Stimulated activated CD8-positive, alpha-beta memory T cell treated with anti-CD3 and anti-CD28 coated beads, Interleukin-15, amount 100 ng/mL, for 24 hours (primary cell): ENCODE measurements around the gene ACCS.

Source experiments
- DNase-seq: peaks from one replicate; pipeline ENCODE4 v3.0.0-alpha.2; 2020; ENCODE audit warnings: low read depth

ACCS gene

DNA sequence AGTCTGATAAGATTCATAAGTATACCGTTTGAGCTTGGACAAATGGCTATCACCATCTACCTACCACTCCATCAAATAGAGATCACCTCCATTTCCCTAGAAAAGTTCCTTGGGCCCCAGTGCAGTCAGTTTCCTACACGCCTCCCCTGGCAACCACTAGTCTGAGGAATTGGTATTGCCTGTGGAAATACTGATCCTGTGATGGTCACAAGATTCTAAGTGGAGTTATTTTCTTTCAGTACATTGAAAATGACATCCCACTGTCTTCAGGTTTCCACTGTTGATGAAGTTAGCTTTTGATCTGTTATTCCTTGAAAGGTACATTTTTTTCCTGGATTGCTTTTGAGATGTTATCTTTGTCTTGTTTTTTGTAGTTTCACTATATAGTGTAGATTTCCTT, 22.9 kb upstream of the ACCS start:
- no peak for DNase-seq

DNA sequence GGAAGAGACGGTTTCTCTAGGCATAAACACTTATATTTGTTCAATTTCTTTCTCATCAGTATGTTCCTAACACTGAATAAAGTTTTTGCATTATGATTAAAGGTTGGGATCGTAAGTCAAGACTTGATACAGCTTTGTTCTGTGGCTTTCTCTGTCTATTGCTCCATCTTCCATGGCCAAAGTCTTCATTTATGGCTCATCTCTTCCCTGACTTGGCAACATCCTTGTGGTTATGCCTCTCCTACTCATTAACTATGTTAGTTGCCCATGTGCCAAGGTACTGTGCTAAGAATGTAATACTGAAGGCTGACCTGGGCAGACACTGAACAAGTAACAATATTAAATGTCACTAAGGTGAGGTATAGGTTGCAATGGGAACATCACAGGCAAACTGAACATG, 19.9 kb upstream of the ACCS start:
- DNase-seq: no peak

DNA sequence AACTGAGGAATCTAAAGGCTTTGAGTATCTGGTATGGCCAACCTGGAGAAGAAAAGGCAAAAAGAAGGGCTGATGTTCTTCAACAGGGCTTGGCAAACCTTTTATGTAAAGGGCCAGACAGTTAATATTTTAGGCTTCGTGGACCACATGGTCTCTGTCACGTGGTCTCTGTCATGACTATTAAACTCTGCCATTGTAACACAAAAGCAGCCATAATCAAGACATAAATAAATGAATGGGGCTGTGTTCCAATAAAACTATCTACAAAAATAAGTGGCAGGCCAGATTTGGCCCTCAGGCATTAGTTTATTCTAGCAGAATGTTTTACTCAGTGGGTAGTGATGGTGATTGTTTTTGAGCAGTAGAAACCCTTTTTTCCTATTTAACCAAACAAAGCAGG, 18.8 kb upstream of the ACCS start:
- no peak for DNase-seq

DNA sequence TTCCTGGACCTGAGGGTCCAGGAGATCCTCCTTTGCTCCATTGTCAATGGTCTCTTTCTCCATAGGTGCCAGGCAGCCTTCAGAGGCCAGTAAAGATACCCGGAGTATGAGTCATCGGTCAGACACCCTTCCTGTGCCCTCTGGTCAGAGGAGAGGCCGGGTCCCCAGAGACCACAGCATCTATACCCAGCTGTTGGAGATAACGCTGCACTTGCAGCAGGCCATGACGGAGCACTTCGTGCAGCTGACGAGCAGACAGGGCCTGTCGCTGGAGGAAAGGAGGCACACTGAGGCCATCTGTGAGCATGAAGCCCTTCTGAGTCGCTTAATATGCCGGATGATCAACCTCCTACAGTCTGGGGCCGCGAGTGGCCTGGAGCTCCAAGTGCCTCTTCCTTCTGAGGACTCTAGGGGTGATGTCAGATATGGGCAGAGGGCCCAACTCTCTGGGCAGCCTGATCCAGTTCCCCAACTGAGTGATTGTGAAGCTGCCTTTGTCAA, 18.1 kb upstream of the ACCS start, which contains the start of gene ACCSL:
Gene ACCSL, plus strand, starts transcription at position 51 of the 501 bp plus-strand sequence. Its CDS starts 56 bp downstream, at position 107.
- DNase-seq: no peak

DNA sequence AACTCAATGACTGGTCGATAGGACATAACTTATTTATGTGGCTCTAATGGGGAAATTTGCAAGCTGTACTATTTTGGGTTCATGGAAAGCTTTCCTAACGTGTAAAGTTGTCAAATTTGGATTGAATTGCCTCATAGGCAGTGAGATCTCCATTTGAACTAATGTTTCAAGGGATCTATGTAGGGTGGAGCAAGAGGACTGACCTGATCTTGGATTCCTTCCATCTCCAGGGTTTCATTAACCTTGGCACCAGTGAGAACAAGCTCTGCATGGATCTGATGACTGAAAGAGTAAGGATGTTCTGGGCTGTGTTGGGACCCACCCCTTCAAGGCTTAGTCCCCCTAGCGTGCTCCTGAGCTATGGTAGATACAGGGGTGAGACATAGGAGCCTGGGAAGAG, 16.2 kb upstream of the ACCS start:
- no peak for DNase-seq

DNA sequence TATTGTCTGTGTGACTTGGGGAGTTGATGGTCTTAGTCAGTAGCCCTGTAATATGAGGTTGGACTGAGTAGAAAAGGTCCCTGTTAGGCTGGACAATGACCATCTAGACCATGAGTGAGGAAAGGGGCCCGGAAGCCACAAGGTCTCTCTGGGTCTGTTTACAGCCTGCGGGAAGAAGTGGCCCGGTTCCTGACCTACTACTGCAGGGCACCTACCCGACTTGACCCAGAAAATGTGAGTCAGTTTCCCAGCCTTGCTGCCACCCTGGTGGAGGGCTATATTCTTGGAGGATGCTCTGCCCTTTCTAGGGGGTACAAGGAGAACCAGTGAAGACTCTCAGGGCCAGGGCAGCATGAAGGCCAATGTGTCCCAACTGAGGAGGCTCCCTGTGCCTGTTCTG, 14.9 kb upstream of the ACCS start:
- DNase-seq: no peak

DNA sequence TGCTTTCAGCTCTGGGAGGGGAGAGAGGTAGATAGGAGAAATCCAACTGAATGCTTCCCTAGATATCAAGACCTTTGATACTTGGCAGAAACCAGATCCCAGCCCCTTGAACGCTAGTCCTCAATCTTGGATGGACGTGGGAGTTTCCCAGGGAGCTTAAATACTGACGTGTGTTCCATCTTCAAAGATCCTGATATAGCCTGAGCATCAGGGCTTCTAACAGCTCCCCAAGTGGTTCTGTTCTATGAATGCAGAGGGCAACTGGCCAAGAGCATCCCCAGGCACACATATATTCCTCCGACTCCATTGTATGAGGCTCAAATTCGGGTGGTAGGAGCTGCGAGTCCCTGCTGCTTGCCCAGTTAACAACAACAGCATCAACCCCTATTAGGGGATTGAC, 8.7 kb upstream of the ACCS start:
- no peak for DNase-seq

DNA sequence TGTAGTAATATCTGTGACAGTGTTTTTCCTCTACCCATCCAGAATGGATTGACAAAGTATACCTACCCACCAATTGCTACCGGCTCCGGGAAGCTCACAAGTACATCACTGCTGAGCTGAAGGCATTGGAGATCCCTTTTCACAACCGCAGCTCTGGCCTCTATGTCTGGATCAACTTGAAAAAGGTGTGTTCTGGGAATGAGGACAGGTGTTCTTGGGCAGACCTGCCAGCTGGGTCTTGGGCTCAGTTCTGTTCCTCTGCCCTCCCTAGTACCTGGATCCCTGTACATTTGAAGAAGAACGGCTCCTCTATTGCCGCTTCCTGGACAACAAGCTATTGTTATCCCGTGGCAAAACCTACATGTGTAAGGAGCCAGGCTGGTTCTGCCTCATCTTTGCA, 7.8 kb upstream of the ACCS start:
- DNase-seq: no peak

DNA sequence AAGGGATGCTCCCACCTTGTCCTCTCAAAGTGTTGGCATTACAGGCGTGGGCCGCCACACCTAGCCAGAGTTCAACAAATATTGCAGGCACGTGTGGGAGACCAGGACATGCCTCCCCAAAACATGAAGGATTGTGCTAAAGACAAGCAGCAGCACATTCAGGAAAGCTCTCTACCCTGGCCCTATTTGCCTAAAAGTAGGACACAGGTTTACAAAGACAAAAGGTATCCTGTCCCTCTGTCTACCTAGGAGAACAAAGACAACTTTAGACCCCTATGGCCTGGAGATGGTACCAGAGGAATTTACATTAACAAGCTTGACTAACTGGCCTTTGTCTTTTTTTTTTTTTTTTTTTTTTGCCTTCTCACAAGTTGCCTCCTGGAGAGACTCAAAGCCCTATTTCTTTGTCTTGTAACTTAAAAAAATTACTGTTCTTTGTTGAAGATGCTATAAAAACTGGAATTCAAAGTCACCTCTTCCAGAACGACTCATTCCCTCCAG, 859 bp upstream of the ACCS start:
- DNase-seq: no peak

DNA sequence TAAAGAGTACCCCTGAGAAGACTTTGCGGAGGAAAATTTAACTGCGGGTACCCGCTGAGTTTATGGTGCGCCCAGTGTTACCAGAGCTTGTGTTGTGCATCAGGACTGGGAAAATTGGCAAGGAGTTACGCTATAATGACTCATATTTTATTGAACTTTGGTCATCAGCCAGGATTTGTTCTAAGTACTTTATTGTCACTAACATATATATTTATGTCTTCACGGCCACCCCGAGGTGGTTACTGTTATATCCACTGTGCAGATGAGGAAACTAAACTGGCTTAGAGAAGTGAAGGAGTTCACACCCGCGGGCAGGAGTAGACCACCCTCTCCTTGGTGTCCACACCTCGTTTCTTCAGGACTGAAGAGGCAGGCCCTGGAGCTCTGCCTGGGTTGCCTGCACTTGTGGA, 667 bp downstream of the ACCS start:
- DNase-seq: no peak

DNA sequence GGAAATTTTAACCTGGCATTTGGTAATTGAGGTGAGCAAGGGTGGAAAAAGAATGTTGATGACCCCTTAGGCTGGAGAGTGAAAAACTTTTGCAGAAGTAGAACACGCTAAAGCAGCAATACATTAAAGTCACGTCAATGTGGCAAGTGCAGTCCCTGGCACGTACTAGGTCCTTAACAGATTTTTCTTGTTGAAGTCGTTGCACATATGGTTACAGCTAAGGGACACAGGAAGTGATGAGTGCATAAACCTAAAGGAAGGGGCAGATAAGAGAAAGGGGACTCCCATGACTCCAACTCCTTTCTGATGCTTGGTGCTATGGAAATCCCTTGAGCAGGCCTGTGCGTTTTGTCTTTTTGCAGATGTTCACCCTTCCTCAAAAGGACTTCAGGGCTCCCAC, 1.2 kb downstream of the ACCS start:
- DNase-seq: no peak

DNA sequence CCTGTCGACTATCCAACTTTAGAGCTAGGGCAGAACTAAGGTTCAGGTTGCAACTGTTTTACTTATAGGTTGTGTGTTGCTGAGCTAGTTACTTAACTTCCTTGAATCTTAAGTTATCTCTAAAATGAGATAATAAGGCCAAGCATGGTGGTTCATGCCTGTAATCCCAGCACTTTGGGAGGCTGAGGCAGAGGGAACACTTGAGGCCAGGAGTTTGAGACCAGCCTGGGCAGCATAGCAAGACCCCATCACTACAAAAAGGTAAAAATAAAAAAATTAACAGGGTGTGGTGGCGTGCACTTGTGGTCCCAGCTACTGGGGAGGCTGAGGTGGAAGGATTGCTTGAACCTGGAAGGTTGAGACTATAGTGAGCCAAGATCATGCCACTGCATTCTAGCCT, 2.1 kb downstream of the ACCS start:
- no peak for DNase-seq

DNA sequence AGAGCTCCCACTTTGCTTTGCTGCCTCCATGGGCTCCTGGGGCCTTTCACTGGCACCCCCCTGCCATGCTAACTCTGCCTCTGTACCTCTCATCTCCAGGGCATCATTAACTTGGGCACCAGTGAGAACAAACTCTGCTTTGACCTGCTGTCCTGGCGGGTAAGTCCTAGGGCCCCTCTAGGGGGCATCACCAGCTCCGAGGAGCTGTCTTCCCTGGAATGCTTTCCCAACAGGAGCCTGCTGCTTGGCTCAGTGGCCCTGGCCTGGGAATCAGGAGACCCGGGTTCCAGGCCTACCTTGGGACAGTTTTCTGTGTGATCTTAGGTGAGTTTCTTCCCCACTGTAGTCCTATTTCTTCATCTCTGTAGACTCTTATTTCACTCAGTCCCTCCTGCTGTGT, 5.1 kb downstream of the ACCS start:
- no peak for DNase-seq

DNA sequence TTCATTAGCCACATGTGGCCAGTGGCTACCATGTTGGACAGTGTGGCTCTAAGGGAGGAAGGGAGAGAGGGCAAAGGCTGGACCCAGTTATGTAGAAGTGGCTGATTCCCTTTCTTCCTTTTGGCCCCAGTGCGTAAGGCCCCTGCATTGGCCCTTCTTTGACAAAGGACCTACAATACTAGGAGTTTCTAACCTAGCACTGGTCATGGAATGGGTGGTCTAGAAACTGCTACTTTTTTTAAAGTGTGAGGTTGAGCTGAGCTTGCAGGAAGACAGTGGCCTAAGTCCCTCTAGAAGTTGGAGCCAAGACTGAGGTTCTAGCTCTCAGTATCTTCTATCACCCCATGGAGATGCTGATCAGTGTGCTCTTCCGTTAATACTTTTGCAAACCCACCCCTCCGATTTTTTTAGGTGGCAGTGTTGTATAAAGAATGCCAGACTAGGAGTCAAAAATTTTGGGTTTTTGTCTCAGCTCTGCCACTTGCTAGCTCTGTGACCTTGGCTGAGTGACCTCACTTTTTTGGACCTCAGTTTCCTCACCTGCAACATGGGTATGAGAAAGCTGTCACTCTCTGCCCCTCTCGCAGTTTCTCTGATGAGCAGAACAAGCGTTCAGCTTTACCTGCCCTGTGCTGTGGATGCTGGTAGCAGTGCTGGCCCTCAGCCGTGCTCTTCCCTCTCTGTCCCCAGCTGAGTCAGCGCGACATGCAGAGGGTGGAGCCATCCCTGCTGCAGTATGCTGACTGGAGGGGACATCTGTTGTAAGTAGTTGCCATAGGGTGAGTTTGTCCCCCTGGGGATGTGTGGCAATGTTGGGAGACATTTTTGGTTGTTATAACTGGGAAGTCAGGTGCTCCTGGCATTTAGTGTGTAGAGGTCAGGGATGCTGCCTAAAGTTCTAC, 6.9 kb downstream of the ACCS start:
- no peak for DNase-seq

DNA sequence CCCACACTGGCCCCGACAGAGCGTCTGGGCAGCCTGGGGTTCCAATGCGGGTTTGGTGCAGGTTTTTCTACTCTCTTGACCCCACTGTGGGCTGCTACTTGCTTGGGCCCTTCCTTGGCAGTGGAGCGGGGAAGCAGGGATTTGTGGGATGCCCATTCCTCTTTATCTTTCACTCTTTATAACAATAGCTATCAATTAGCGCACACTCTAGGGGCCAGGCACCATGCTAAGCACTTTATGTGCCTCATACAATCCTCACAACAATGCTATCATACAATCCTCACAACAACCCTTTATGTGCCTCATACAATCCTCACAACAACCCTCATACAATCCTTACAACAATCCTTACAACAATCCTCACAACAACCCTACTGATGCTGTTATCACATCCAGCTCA, 12.7 kb downstream of the ACCS start:
- no peak for DNase-seq

DNA sequence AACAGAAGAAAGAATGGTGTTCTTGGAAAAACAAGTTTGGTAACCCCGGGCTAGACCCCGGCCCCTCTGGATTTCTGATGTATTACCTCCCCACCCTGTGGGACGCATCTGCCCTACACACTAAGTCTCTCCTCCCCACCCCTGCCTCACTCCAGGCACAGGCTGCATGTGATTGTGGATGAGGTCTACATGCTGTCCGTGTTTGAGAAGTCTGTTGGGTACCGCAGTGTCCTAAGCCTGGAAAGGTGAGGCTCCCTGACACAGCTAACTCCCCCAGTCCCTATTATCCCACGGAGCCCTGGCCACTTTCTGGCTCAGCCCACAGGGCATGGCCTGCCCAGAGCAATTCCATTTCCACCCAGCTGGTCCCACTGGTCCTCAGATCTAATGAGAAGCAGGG, 13.3 kb downstream of the ACCS start:
- DNase-seq: no peak

DNA sequence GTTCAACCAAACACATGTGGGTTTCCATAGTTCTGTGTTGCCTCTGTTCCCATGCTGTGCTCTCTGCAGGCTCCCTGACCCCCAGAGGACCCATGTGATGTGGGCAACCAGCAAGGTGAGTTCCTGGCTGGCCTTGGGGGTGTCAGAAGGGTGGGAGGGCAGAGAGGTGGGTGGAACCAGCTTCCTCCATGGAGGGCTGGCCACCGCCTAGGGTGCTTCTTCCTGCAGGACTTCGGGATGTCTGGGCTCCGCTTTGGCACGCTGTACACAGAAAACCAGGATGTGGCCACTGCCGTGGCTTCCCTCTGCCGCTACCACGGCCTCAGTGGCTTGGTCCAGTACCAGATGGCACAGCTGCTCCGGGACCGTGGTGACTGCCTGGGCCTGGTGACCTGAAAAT, 14.9 kb downstream of the ACCS start:
- no peak for DNase-seq

DNA sequence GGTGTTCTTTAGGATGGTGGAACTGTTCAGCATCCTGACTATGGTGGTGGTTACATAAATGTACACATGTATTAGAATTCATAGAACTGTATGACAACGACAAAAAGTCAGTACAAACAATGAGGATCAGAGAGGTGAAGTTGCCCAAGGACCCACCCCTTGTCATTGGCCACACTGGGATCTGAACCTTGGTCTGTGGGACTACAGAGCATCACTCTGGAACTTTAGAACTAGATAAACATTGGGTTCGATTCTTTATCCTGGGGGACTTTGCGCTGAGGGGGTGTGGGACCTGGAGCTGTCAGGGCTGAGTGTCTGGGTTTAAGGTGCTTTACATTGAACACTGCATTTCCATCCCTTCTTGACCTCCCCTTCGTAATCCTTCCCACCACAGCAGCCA, 16.6 kb downstream of the ACCS start:
- DNase-seq: no peak

DNA sequence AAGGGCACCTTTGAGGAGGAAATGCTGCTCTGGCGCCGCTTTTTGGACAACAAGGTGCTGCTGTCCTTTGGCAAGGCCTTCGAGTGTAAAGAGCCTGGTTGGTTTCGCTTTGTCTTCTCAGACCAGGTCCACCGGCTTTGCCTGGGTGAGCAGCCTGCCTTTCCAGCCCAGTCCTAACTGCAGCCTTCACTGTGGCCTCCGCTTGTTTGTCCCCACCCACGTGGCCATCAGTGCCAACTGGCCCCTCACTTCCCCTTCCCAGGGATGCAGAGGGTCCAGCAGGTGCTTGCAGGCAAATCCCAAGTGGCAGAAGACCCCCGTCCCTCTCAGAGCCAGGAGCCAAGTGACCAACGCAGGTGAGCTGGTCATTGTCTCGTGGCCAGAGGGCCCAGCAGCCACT, 17.4 kb downstream of the ACCS start:
- DNase-seq: no peak

DNA sequence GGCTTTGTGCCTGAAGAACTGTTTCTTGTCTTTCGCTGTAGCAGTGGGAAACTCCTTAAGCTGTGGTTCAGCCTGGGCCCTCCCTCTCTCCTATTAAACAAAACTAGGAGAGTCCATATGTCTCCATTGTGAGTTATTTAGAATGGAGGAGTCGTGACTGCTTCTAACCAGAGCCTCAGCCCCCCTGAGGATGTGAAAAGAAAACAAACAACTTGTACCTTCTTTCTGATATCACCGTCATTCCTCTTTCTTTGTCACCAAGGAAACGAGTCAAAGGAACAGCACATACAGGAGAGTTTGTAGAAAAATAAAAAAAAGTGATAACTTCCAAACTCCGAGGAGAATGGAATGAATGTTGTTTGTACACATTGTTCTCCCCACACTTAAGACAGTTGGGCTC, 17.8 kb downstream of the ACCS start:
- DNase-seq: no peak

DNA sequence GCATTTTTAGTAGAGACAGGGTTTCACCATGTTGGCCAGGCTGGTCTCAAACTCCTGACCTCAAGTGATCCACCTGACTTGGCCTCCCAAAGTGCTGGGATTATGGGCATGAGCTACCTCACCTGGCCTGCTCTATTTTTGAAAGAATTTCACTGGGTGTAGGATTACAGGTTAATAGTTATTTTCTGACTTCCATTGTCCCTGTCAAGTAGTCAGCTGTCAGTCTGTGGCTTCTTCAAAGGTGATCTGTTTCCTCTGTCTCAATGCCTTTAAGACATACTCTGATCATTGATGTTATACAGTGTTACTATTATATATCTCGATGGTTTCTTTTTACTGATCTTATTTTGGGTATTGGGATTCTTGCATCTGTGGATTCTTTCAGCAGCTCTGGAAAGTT, 19.3 kb downstream of the ACCS start:
- DNase-seq: no peak

DNA sequence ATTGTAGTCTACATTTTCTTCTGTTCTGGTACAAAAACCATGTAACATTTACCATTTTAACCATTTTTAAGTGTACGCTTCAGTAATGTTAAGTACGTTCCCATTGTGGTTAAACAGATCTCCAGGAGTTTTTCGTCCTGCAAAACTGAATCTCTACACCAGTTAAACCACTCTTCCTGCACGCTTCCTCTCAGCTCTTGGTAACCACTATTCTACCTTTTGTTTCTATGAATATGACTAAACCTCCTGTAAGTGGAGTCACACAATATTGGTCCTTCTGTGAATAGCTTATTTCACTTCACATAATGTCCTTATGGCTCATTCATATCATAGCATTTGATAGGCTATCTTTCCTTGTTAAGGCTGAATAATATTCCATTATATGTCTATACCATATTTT, 22.3 kb downstream of the ACCS start:
- no peak for DNase-seq

DNA sequence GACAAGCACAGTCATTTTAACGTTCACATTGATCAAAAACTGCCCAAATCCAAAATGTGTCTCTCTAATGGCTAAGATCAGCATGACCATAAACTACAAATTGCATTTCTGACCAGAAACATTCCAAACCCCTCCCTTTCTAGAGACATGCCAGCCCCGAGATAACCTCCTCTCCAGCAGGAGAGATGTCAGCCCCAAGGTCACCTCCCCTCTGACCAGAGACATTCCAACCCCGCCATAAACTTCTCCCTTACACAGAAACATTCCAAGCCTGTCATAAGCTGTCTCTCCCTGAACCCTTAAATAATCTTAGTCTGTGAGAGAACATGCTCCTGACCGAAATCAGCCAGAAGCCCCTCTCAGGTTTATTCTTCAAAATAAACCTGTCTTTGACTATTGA, 22.8 kb downstream of the ACCS start:
- DNase-seq: no peak

DNA sequence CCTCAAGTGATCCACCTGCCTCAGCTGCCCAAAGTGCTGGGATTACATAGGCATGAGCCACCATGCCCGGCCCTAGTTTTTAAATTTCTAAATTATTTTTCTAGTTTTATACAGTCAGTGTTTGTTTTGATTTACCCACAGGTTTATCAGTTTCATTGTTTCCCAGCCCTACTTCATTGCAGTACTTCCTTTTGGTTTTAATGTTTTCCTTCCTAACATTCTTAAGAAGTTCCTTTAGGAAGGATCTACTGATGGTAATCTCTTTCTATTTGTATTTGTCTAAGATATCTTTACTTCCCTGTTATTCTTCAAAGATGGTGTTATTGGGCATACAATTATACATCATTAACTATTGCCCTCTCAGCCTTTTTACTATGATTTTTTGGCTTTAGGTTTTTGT, 24.5 kb downstream of the ACCS start:
- DNase-seq: no peak
